Measurements from ENCODE around the gene SSX2IP. TPM values are rescaled to one million over a fixed set of nuclear protein-coding genes. Genes with fewer than 3 reads are reported as not detected.

SSX2IP gene
- total RNA-seq, 1 donor from 2014 or later, result 6.1 TPM

DNA sequence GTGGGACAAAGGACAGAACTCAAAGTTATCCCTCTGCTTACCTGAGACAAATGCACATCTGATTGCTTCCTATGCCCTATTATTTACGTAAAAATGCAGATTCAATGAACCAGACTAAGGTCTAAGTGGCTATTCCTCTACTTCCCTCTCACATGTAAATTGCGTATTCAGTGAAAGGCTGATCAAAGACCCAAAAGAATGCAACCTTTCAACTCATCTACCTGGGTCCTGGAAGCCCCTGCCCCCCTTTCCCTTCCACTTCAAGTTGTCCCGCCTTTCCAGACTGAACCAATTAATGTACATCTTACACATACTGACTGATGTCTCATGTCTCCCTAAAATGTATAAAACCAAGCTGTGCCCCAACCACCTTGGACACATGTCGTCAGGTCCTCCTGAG is 14.6 kb downstream of the SSX2IP start:
- no peaks in the 10 kb centered on the region for H3K27me3 Mint-ChIP-seq (ENCODE audit: low read depth)
- no peak overlapping the region for H3K4me3 Mint-ChIP-seq (ENCODE audit: unreplicated experiment)
- H3K27ac Mint-ChIP-seq (ENCODE audit: unreplicated experiment), result no peak overlapping the region

DNA sequence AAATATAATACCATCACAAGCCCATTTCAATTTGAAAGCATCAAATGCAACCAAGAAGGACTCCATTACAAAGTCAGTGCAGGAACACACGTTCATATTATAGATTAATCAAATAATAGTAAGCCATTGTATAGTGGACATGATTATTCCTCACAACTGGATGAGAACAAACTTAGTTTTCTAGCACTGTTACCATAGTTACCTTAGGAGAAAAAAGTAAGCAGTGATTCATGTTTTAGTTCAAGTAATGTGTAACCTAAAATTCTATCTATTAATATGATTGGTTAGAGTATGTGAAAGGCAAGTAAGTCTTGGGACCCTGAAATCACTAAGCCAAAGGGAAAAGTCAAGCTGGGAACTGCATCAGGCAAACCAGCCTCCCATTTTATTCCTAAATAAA is 15.2 kb downstream of the SSX2IP start:
- Mint-ChIP-seq H3K9me3 (ENCODE audit: low read depth) (no peaks in the 10 kb centered on the region), H3K4me3 (ENCODE audit: unreplicated experiment) (no peak overlapping the region), H3K36me3 (ENCODE audit: low read depth) (no peaks in the 10 kb centered on the region), H3K27ac (ENCODE audit: unreplicated experiment) (no peak overlapping the region), H3K4me1 (ENCODE audit: low read depth) (no peaks in the 10 kb centered on the region), H3K27me3 (ENCODE audit: low read depth) (no peaks in the 10 kb centered on the region)
- TF ChIP-seq CTCF (IDR thresholded peaks at IDR 0.05), result no peak
- DNase-seq (ENCODE audit: low spot score), result no peak

More for the DNA sequence above, 14.6 kb downstream of the SSX2IP start:
- DNase-seq (ENCODE audit: low spot score), result no peak
- Mint-ChIP-seq H3K9me3 (ENCODE audit: low read depth) (no peaks in the 10 kb centered on the region), H3K4me1 (ENCODE audit: low read depth) (no peaks in the 10 kb centered on the region), H3K36me3 (ENCODE audit: low read depth) (no peaks in the 10 kb centered on the region)
- no peak for TF ChIP-seq CTCF (IDR thresholded peaks at IDR 0.05)

GRCh38 chr1:84674705-84675104 is 15.6 kb downstream of the SSX2IP start:
- no peak for DNase-seq (ENCODE audit: low spot score)
- Mint-ChIP-seq H3K4me1 (ENCODE audit: low read depth) (no peaks in the 10 kb centered on the region), H3K9me3 (ENCODE audit: low read depth) (no peaks in the 10 kb centered on the region), H3K36me3 (ENCODE audit: low read depth) (no peaks in the 10 kb centered on the region), H3K4me3 (ENCODE audit: unreplicated experiment) (no peak overlapping the region), H3K27me3 (ENCODE audit: low read depth) (no peaks in the 10 kb centered on the region), H3K27ac (ENCODE audit: unreplicated experiment) (no peak overlapping the region)
- TF ChIP-seq CTCF (IDR thresholded peaks at IDR 0.05), result no peak

DNA sequence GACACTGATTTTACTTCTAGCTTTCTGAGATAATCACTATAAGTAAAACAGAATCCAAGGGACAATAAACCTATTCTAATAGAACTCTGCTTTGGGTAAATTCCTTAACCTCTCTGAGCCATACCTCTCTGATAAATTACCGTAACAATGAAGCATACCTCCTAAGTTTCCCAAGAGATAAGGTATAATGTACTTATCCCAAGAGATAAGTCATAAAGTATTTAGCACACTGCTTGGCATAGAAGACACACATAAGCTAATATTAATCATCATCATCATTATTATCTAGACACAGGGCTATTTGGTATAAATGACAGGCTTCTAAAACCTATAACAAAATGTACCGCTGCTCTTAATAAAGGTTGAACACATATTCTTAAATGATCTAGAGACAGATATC is 16.2 kb downstream of the SSX2IP start:
- H3K27me3 Mint-ChIP-seq (ENCODE audit: low read depth), result no peaks in the 10 kb centered on the region
- no peak overlapping the region for H3K4me3 Mint-ChIP-seq (ENCODE audit: unreplicated experiment)
- no peaks in the 10 kb centered on the region for H3K9me3 Mint-ChIP-seq (ENCODE audit: low read depth)
- H3K4me1 Mint-ChIP-seq (ENCODE audit: low read depth), result no peaks in the 10 kb centered on the region
- H3K36me3 Mint-ChIP-seq (ENCODE audit: low read depth), result no peaks in the 10 kb centered on the region
- TF ChIP-seq CTCF (IDR thresholded peaks at IDR 0.05), result no peak
- DNase-seq (ENCODE audit: low spot score), result no peak
- no peak overlapping the region for H3K27ac Mint-ChIP-seq (ENCODE audit: unreplicated experiment)

- H3K27ac Mint-ChIP-seq (ENCODE audit: unreplicated experiment), result no peak overlapping the region
- no peaks in the 10 kb centered on the region for H3K4me1 Mint-ChIP-seq (ENCODE audit: low read depth)
- DNase-seq (ENCODE audit: low spot score), result no peak
- H3K36me3 Mint-ChIP-seq (ENCODE audit: low read depth), result peaks cover 2% of the 10 kb centered on the region
- no peak for TF ChIP-seq CTCF (IDR thresholded peaks at IDR 0.05)
- no peaks in the 10 kb centered on the region for H3K27me3 Mint-ChIP-seq (ENCODE audit: low read depth)
- no peak overlapping the region for H3K4me3 Mint-ChIP-seq (ENCODE audit: unreplicated experiment)
- H3K9me3 Mint-ChIP-seq (ENCODE audit: low read depth), result no peaks in the 10 kb centered on the region
Observed at GRCh38 chr1:84672080-84672854, 18.0 kb downstream of the SSX2IP start.
